Measurements from ENCODE around the gene MASTL.

The MASTL gene

GRCh38 chr10:27223964-27224363, 68.8 kb downstream of the MASTL start:
- H3K4me3 ChIP-seq (ENCODE audit: insufficient read depth, low read length, poor library complexity, severe bottlenecking) = no peak overlapping the region
- TF ChIP-seq EZH2phosphoT487 (conservative IDR thresholded peaks at IDR 0.05; ENCODE audit: low read length) (no peak), CTCF (IDR thresholded peaks at IDR 0.05; ENCODE audit: insufficient read depth, low read length, poor library complexity, severe bottlenecking) (peak; percentile 73)
- H2AFZ ChIP-seq (ENCODE audit: low read depth, low read length, severe bottlenecking) = no peak overlapping the region
- no peaks in the 10 kb centered on the region for H3K9me3 ChIP-seq (ENCODE audit: insufficient read depth, low read length)
- H3K27ac ChIP-seq (ENCODE audit: low read depth, low read length) = no peak overlapping the region
- H4K20me1 ChIP-seq (ENCODE audit: low read depth, low read length) = no peaks in the 10 kb centered on the region
- peaks cover 14% of the 10 kb centered on the region; the same call in 1 of the 2 replicates for H3F3A ChIP-seq (ENCODE audit: insufficient read depth)
- H3K4me2 ChIP-seq (ENCODE audit: low read depth, low read length, poor library complexity, severe bottlenecking) = no peak overlapping the region
- H3K79me2 ChIP-seq (ENCODE audit: insufficient read depth, low read length) = 0 out of 2 replicates have a peak, but pooled peaks cover 3% of the 10 kb centered on the region
- no peaks in the 10 kb centered on the region for H3K9me2 ChIP-seq (replicated peaks; ENCODE audit: insufficient read depth, low read length)
- H3K27me3 ChIP-seq (ENCODE audit: low read length) = no peaks in the 10 kb centered on the region
- H3K36me3 ChIP-seq (ENCODE audit: low read length) = peaks cover 36% of the 10 kb centered on the region
- H3K9ac ChIP-seq (ENCODE audit: low read length) = no peak overlapping the region

- H3K4me3 ChIP-seq (ENCODE audit: insufficient read depth, low read length, poor library complexity, severe bottlenecking) = no peak overlapping the region
- peaks cover 14% of the 10 kb centered on the region; the same call in 1 of the 2 replicates for H3F3A ChIP-seq (ENCODE audit: insufficient read depth)
- H3K79me2 ChIP-seq (ENCODE audit: insufficient read depth, low read length) = peaks cover 3% of the 10 kb centered on the region; the same call in 1 of the 2 replicates
- no peak overlapping the region for H2AFZ ChIP-seq (ENCODE audit: low read depth, low read length, severe bottlenecking)
- TF ChIP-seq EZH2phosphoT487 (conservative IDR thresholded peaks at IDR 0.05; ENCODE audit: low read length) = no peak
- TF ChIP-seq CTCF (IDR thresholded peaks at IDR 0.05; ENCODE audit: insufficient read depth, low read length, poor library complexity, severe bottlenecking) = no peak
- no peak overlapping the region for H3K27ac ChIP-seq (ENCODE audit: low read depth, low read length)
- no peaks in the 10 kb centered on the region for H3K9me3 ChIP-seq (ENCODE audit: insufficient read depth, low read length)
- H4K20me1 ChIP-seq (ENCODE audit: low read depth, low read length) = no peaks in the 10 kb centered on the region; the same call in 1 of the 2 replicates
- H3K9ac ChIP-seq (ENCODE audit: low read length) = no peak overlapping the region
- H3K27me3 ChIP-seq (ENCODE audit: low read length) = no peaks in the 10 kb centered on the region
- H3K36me3 ChIP-seq (ENCODE audit: low read length) = peaks cover 37% of the 10 kb centered on the region
- H3K4me2 ChIP-seq (ENCODE audit: low read depth, low read length, poor library complexity, severe bottlenecking) = no peak overlapping the region
- no peaks in the 10 kb centered on the region for H3K9me2 ChIP-seq (replicated peaks; ENCODE audit: insufficient read depth, low read length)
These were observed 69.9 kb downstream of the MASTL start for GRCh38 chr10:27225011-27225590.

- TF ChIP-seq CTCF (IDR thresholded peaks at IDR 0.05; ENCODE audit: insufficient read depth, low read length, poor library complexity, severe bottlenecking) (no peak), EZH2phosphoT487 (conservative IDR thresholded peaks at IDR 0.05; ENCODE audit: low read length) (no peak)
- H3K79me2 ChIP-seq (ENCODE audit: insufficient read depth, low read length) = peaks cover 3% of the 10 kb centered on the region; the same call in 1 of the 2 replicates
- no peak overlapping the region for H3K4me2 ChIP-seq (ENCODE audit: low read depth, low read length, poor library complexity, severe bottlenecking)
- no peaks in the 10 kb centered on the region for H3K9me3 ChIP-seq (ENCODE audit: insufficient read depth, low read length)
- peaks cover 33% of the 10 kb centered on the region; the same call in 1 of the 2 replicates for H3K36me3 ChIP-seq (ENCODE audit: low read length)
- H3K27me3 ChIP-seq (ENCODE audit: low read length) = no peaks in the 10 kb centered on the region
- no peaks in the 10 kb centered on the region for H3K9me2 ChIP-seq (replicated peaks; ENCODE audit: insufficient read depth, low read length)
- H2AFZ ChIP-seq (ENCODE audit: low read depth, low read length, severe bottlenecking) = no peak overlapping the region
- no peaks in the 10 kb centered on the region; the same call in 1 of the 2 replicates for H4K20me1 ChIP-seq (ENCODE audit: low read depth, low read length)
- no peak overlapping the region for H3K4me3 ChIP-seq (ENCODE audit: insufficient read depth, low read length, poor library complexity, severe bottlenecking)
- peaks cover 14% of the 10 kb centered on the region; the same call in 1 of the 2 replicates for H3F3A ChIP-seq (ENCODE audit: insufficient read depth)
- H3K9ac ChIP-seq (ENCODE audit: low read length) = no peak overlapping the region
- no peak overlapping the region for H3K27ac ChIP-seq (ENCODE audit: low read depth, low read length)
These were observed 70.6 kb downstream of the MASTL start for GRCh38 chr10:27225642-27226257.
